ENCODE results near the gene ZIC3. TPM values are rescaled to one million over a fixed set of nuclear protein-coding genes. Genes with fewer than 3 reads are reported as not detected.

ZIC3 gene
- total and polyA plus RNA-seq, 2 experiments from 2014 or later, result 30.8 to 84.4 TPM

- no peak for TF ChIP-seq ZNF462 (CRISPR knock-in tag; IDR thresholded peaks at IDR 0.05)
Measured at GRCh38 chrX:137548261-137548660, 17.7 kb upstream of the ZIC3 start (continued).

GRCh38 chrX:137549073-137549472 is 16.9 kb upstream of the ZIC3 start:
- DNase-seq (ENCODE audit: low spot score), result peak; percentile 40
- Histone ChIP-seq H2AFZ (no peak overlapping the region), H3K27ac (ENCODE audit: low read depth) (no peak overlapping the region), H3K27me3 (ENCODE audit: insufficient read depth) (peaks cover 61% of the 10 kb centered on the region), H3F3A (replicated peaks; ENCODE audit: low read depth) (no peaks in the 10 kb centered on the region), H3K9me2 (ENCODE audit: insufficient read depth) (no peaks in the 10 kb centered on the region), H3K4me3 (peak overlapping the region; percentile 58), H4K20me1 (replicated peaks; ENCODE audit: insufficient read depth) (no peaks in the 10 kb centered on the region), H3K4me1 (ENCODE audit: insufficient read depth) (peaks cover 7% of the 10 kb centered on the region), H3K79me2 (replicated peaks; ENCODE audit: insufficient read depth) (no peaks in the 10 kb centered on the region), H3K36me3 (ENCODE audit: insufficient read depth) (no peaks in the 10 kb centered on the region), H3K4me2 (peak overlapping the region; percentile 86)
- no peaks in the 10 kb centered on the region for H3K36me3 Mint-ChIP-seq (ENCODE audit: low read depth)
- TF ChIP-seq EZH2 (IDR thresholded peaks at IDR 0.05; ENCODE audit: low read depth, unreplicated experiment) (no peak), ETS1 (IDR thresholded peaks at IDR 0.05) (no peak), ZNF462 (CRISPR knock-in tag; IDR thresholded peaks at IDR 0.05) (no peak), CTCF (conservative IDR thresholded peaks at IDR 0.05; ENCODE audit: low read depth in 2 of 2) (no peak), NANOG (IDR thresholded peaks at IDR 0.05; ENCODE audit: borderline replicate concordance) (no peak), JUNB (IDR thresholded peaks at IDR 0.05; ENCODE audit: unreplicated experiment) (no peak), STAT1 (IDR thresholded peaks at IDR 0.05; ENCODE audit: unreplicated experiment) (no peak)
- ATAC-seq, result peak; percentile 12
- peaks cover 54% of the 10 kb centered on the region for H3K27me3 Mint-ChIP-seq (ENCODE audit: insufficient read depth, low read depth, poor library complexity)
- no peak overlapping the region for H3K27ac Mint-ChIP-seq
- H3K4me1 Mint-ChIP-seq, result peaks cover 30% of the 10 kb centered on the region
- H3K9me3 Mint-ChIP-seq, result no peaks in the 10 kb centered on the region
- H3K4me3 Mint-ChIP-seq, result peak overlapping the region; percentile 70
